Endothelial cell of umbilical vein (primary cell): ENCODE results near the gene DENND5B. TPM values are rescaled to one million over a fixed set of nuclear protein-coding genes. Genes with fewer than 3 reads are reported as not detected.
A peak's percentile ranks its signal among the peaks of the same experiment; 100 is the strongest.

Experiments used
- BruUV-seq: library from RNA; stranded (reverse); fragments of 400-500 nt; replicated peaks from 2 replicates; lab custom pipeline; 2021; lab: Mats Ljungman, UMichigan
- CTCF ChIA-PET: fragments of 300-600, 350-600 bp; sonication (Branson Sonifier 250); formaldehyde crosslinking; loops from one replicate; lab custom pipeline; 2021; ENCODE audit warnings: antibody characterized with exemption, inconsistent platforms; lab: Charles Lee
- POLR2A ChIA-PET: fragments of 300-600, 350-600 bp; sonication (Branson Sonifier 250); formaldehyde crosslinking; loops from one replicate; lab custom pipeline; 2021; ENCODE audit warnings: antibody characterized with exemption, inconsistent platforms; lab: Charles Lee
- DNase-seq: peaks from one replicate; pipeline ENCODE4 v3.0.0-alpha.2; 2011; ENCODE audit warnings: low read depth, low spot score
- FAIRE-seq: peaks from 2 replicates; lab custom pipeline; 2011; peaks lifted over from hg19 to GRCh38; lab: Jason Lieb, UNC
- H2AFZ ChIP-seq: 2 replicates; pipeline ENCODE4 v1.6.0; 2012; ENCODE audit warnings: low read depth, low read length, control low read depth, inconsistent platforms
- H3K27ac ChIP-seq: 2 replicates; pipeline ENCODE4 v1.5.1; 2011; ENCODE audit warnings: low read depth, mild to moderate bottlenecking, control low read depth, low read length, moderate library complexity; ENCODE audit not compliant: insufficient read depth
- H3K27me3 ChIP-seq, 2 experiments: 2 replicates each; pipeline versions ENCODE4 v1.6.0 to v1.6.1; 2011; ENCODE audit warnings: low read length in 2 of 2, mixed read lengths in 1 of 2; ENCODE audit not compliant: control insufficient read depth in 2 of 2, insufficient read depth in 2 of 2
- H3K36me3 ChIP-seq, 2 experiments: 2 replicates in 1 of 2; 3 replicates in 1 of 2; pipeline ENCODE4 v1.5.1; 2011; ENCODE audit warnings: low read length in 2 of 2, mild to moderate bottlenecking in 1 of 2, moderate library complexity in 1 of 2; ENCODE audit not compliant: control insufficient read depth in 2 of 2, insufficient read depth in 2 of 2; ENCODE audit errors: extremely low read depth in 1 of 2
- H3K4me1 ChIP-seq: 3 replicates; pipeline ENCODE4 v1.5.1; 2011; ENCODE audit warnings: mild to moderate bottlenecking, low read length; ENCODE audit not compliant: control insufficient read depth, insufficient read depth; ENCODE audit errors: extremely low read depth
- H3K4me2 ChIP-seq: 2 replicates; pipeline ENCODE4 v1.6.1; 2011; ENCODE audit warnings: low read length, control low read depth, mixed read lengths; ENCODE audit not compliant: insufficient read depth
- H3K4me3 ChIP-seq, 3 experiments: fragments of 200-600 bp in 1 of 3; sonication (generic), shearing (Covaris generic) in 1 of 3; replicated peaks in 1 of 3; 2 replicates each; pipeline ENCODE4 v1.5.1; 2011 to 2016; ENCODE audit warnings: control low read depth in 3 of 3, low read length in 3 of 3, mild to moderate bottlenecking in 2 of 3, inconsistent platforms in 1 of 3, low read depth in 1 of 3, moderate library complexity in 1 of 3; ENCODE audit not compliant: insufficient read depth in 1 of 3
- H3K79me2 ChIP-seq: 2 replicates; pipeline ENCODE4 v1.6.0; 2012; ENCODE audit warnings: low read length, inconsistent platforms; ENCODE audit not compliant: control insufficient read depth, insufficient read depth
- H3K9ac ChIP-seq: replicated peaks from 2 replicates; pipeline ENCODE3; 2011; ENCODE audit warnings: low read length, control low read depth; ENCODE audit not compliant: insufficient read depth; ENCODE audit errors: extremely low read depth
- H3K9me1 ChIP-seq: replicated peaks from 3 replicates; pipeline ENCODE4 v1.6.0; 2011; ENCODE audit warnings: mild to moderate bottlenecking, low read length; ENCODE audit not compliant: control insufficient read depth, insufficient read depth; ENCODE audit errors: extremely low read depth
- H3K9me3 ChIP-seq: replicated peaks from 2 replicates; pipeline ENCODE4 v1.5.1; 2012; ENCODE audit warnings: low read length, inconsistent platforms; ENCODE audit not compliant: control insufficient read depth, insufficient read depth
- H4K20me1 ChIP-seq: replicated peaks from 2 replicates; pipeline ENCODE3; 2011; ENCODE audit warnings: mild to moderate bottlenecking, low read length; ENCODE audit not compliant: control insufficient read depth, insufficient read depth; ENCODE audit errors: extremely low read depth
- EZH2 ChIP-seq: IDR thresholded peaks from 2 replicates; pipeline ENCODE4 v1.6.1; 2012; ENCODE audit warnings: borderline replicate concordance, low read depth, mild to moderate bottlenecking, moderate library complexity, low read length, inconsistent platforms; ENCODE audit not compliant: severe bottlenecking
- FOS ChIP-seq: IDR thresholded peaks from 2 replicates; pipeline ENCODE4 v1.6.1; 2011; ENCODE audit warnings: mild to moderate bottlenecking, low read length, moderate library complexity, borderline replicate concordance; ENCODE audit not compliant: insufficient read depth
- GATA2 ChIP-seq: IDR thresholded peaks from 2 replicates; pipeline ENCODE4 v1.7.0; 2011; ENCODE audit warnings: low read depth, mild to moderate bottlenecking, moderate library complexity, mixed read lengths, low read length; ENCODE audit not compliant: insufficient read length, insufficient read depth
- JUN ChIP-seq: IDR thresholded peaks from 2 replicates; pipeline ENCODE4 v1.6.1; 2011; ENCODE audit warnings: borderline replicate concordance, low read depth; ENCODE audit not compliant: insufficient read length, insufficient read depth
- MYC ChIP-seq: IDR thresholded peaks from one replicate; pipeline ENCODE4 v1.6.1; 2011; ENCODE audit warnings: mild to moderate bottlenecking, low read depth, low read length
- POLR2A ChIP-seq: IDR thresholded peaks from 2 replicates; pipeline ENCODE4 v1.6.1; 2012; ENCODE audit warnings: low read depth, mild to moderate bottlenecking, control low read depth, low read length
- POLR2AphosphoS5 ChIP-seq: IDR thresholded peaks from 2 replicates; pipeline ENCODE4 v1.6.1; 2012; ENCODE audit warnings: low read depth, mild to moderate bottlenecking, control low read depth, low read length, moderate library complexity; ENCODE audit not compliant: insufficient read depth
- dilution Hi-C: fragments of 300-500 bp; cut with MboI; formaldehyde crosslinking; loops from one replicate; pipeline ENCODE4 v1.15.0; 2019; ENCODE audit warnings: low sequenced_read_pairs; ENCODE audit not compliant: extremely low pct_ligation_motif_present
- intact Hi-C: fragments of 100-400 bp; cut with micrococcal nuclease; formaldehyde crosslinking; loops from one replicate; pipeline ENCODE4 v1.10.0; 2022
- polyA plus RNA-seq, 4 experiments: library from polyadenylated mRNA; depleted of rRNA in 3 of 4; stranded (reverse) in 3 of 4; unstranded in 1 of 4; fragments of >200 nt; gene quantifications; 2 replicates each; pipeline versions ENCODE4 v1.2.1 to v1.2.3, GENCODE V29; 2011 to 2012; ENCODE audit warnings: missing spikeins in 1 of 4
- total RNA-seq: library from RNA; stranded (reverse); gene quantifications from 2 replicates; pipeline ENCODE4 v1.2.3, GENCODE V29; 2021
- TF ChIP-seq, protein P1 (sequence below): IDR thresholded peaks from 2 replicates; pipeline ENCODE4 v1.6.1; 2011; ENCODE audit not compliant: insufficient read depth, insufficient read length
- TF ChIP-seq, protein P2 (sequence below), 2 donors: IDR thresholded peaks; 1 replicate in 1 of 2; 2 replicates in 1 of 2; pipeline ENCODE4 v1.5.1; 2011; ENCODE audit warnings: low read length in 2 of 2, mild to moderate bottlenecking in 2 of 2, moderate library complexity in 2 of 2, control low read depth in 1 of 2, inconsistent platforms in 1 of 2, low read depth in 1 of 2; ENCODE audit not compliant: insufficient read depth in 1 of 2; ENCODE audit errors: extremely low read depth in 1 of 2

DENND5B gene
- total and polyA plus RNA-seq, 2 donors (not counting 3 experiments of a cell fraction or from before 2014, with no cell fraction given): 10.3 to 18.3 TPM

DNA sequence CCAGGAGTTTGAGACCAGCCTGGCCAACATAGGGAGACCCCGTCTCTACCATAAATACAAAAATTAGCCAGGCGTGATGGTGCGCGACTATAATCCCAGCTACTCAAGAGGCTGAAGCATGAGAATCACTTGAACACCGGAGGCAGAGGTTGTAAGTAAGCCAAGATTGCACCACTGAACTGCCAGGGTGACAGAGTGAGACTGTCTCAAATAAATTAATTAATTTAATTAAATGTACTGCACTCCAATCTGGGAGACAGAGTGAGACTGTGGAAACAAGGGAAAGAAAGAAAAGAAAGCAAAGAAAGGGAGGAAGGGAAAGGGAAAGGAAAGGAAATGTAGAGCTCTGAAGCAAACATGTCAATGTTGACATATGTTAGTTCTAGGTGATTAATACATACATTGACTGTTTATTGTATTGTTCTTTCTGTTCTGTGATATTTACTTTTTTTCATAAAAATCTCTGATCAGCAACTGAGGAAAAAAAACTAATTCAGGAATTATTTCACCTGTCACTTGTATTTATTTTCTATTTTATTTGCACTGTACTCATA is 99.6 kb downstream of the DENND5B start:
- H3K4me3 ChIP-seq: peak overlapping the region in 1 of 3 experiments; percentile 26
- no peaks in the 10 kb centered on the region for H3K27me3 ChIP-seq
- peak overlapping the region; percentile 79 for H3K9ac ChIP-seq
- ChIA-PET CTCF (interaction anchor here (1.0 to 2.6 kb wide), 11 partner anchors 9 to 101 kb away, joined by 3 to 13 read pairs (median 5); no protein-coding TSS in a partner anchor), POLR2A (interaction anchor here (1.0 kb wide), 2 partner anchors 28 to 99 kb away, joined by 3 to 4 read pairs; partner anchors contain the start of gene DENND5B)
- H3K27ac ChIP-seq: peak overlapping the region; percentile 90
- no TSS peak for BruUV-seq
- peaks cover 25% of the 10 kb centered on the region for H3K4me1 ChIP-seq
- H3K36me3 ChIP-seq: no peaks in the 10 kb centered on the region
- H4K20me1 ChIP-seq: no peaks in the 10 kb centered on the region
- DNase-seq (no peak), FAIRE-seq (peak; percentile 15)
- H3K9me3 ChIP-seq: no peaks in the 10 kb centered on the region
- intact Hi-C loops (loop anchor here (1.0 to 2.0 kb wide), 4 partner anchors 15 to 145 kb away; no protein-coding TSS in a partner anchor), dilution Hi-C loops (no loop called here)
- H3K9me1 ChIP-seq: no peaks in the 10 kb centered on the region
- no peak for TF ChIP-seq GATA2
- no peaks in the 10 kb centered on the region for H3K79me2 ChIP-seq
- H3K4me2 ChIP-seq: peak overlapping the region; percentile 90
- H2AFZ ChIP-seq: no peak overlapping the region

DNA sequence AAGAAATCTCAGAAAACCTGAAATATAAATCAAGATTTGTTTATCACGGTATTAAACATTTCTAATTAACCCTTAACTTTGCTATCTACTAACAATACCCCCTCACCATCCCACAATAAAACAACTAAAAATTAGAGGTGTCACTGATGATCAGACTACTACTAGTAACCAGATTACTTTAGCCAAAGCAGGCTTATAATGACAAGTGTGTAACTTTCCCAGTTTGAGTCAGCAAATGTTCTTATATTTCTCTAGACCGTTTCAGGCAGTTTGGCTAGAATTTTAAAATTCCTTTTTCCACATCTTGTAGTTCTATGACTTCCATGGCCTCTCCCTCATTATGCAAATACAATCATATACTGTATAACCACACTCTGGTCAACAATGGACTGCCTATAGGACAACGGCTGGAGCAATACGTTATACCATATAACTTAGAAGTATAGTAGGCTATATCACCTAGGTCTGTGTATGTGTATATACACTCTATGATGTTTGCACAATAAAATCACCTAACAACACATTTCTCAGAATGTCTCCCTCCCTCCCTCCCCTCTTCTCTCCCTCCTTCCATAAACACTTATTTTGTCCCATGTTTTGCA is 102.1 kb downstream of the DENND5B start:
- Histone ChIP-seq H3K9ac (no peak overlapping the region), H3K4me2 (no peak overlapping the region), H2AFZ (no peak overlapping the region), H3K4me1 (peaks cover 22% of the 10 kb centered on the region), H3K9me1 (no peaks in the 10 kb centered on the region), H3K9me3 (no peaks in the 10 kb centered on the region), H3K4me3 (no peak overlapping the region), H3K79me2 (no peaks in the 10 kb centered on the region), H3K27ac (no peak overlapping the region), H3K36me3 (no peaks in the 10 kb centered on the region), H4K20me1 (no peaks in the 10 kb centered on the region), H3K27me3 (no peaks in the 10 kb centered on the region)
- dilution Hi-C loops (no loop called here), intact Hi-C loops (no loop called here)
- no TSS peak for BruUV-seq
- CTCF ChIA-PET: interaction anchor here (1.4 kb wide), 1 partner anchor 86 kb away, joined by 4 read pairs; no protein-coding TSS in a partner anchor
- POLR2A ChIA-PET: no interaction called here
- no peak for DNase-seq
- FAIRE-seq: no peak
- TF ChIP-seq, protein P1, sequence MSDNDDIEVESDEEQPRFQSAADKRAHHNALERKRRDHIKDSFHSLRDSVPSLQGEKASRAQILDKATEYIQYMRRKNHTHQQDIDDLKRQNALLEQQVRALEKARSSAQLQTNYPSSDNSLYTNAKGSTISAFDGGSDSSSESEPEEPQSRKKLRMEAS: no peak
- no peak for TF ChIP-seq POLR2AphosphoS5
- TF ChIP-seq, protein P2, sequence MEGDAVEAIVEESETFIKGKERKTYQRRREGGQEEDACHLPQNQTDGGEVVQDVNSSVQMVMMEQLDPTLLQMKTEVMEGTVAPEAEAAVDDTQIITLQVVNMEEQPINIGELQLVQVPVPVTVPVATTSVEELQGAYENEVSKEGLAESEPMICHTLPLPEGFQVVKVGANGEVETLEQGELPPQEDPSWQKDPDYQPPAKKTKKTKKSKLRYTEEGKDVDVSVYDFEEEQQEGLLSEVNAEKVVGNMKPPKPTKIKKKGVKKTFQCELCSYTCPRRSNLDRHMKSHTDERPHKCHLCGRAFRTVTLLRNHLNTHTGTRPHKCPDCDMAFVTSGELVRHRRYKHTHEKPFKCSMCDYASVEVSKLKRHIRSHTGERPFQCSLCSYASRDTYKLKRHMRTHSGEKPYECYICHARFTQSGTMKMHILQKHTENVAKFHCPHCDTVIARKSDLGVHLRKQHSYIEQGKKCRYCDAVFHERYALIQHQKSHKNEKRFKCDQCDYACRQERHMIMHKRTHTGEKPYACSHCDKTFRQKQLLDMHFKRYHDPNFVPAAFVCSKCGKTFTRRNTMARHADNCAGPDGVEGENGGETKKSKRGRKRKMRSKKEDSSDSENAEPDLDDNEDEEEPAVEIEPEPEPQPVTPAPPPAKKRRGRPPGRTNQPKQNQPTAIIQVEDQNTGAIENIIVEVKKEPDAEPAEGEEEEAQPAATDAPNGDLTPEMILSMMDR (IDR thresholded peaks at IDR 0.05; ENCODE audit: extremely low read depth in 1 of 2, insufficient read depth in 1 of 2, low read depth in 1 of 2, low read length in 2 of 2): no peak
- TF ChIP-seq MYC: no peak
- TF ChIP-seq POLR2A: no peak
- TF ChIP-seq EZH2: no peak
- TF ChIP-seq JUN: no peak
- TF ChIP-seq FOS: no peak
- no peak for TF ChIP-seq GATA2
